ENCODE results near the gene RSPO3.

The RSPO3 gene

GRCh38 chr6:127154509-127154908 is 36.0 kb downstream of the RSPO3 start:
- Histone ChIP-seq H3K9ac (no peak overlapping the region), H4K20me1 (ENCODE audit: insufficient read depth) (no peaks in the 10 kb centered on the region), H3K4me1 (ENCODE audit: low read depth, poor library complexity, severe bottlenecking) (no peaks in the 10 kb centered on the region), H3K79me2 (ENCODE audit: insufficient read depth, low read depth) (no peaks in the 10 kb centered on the region), H2AFZ (ENCODE audit: low read depth) (no peak overlapping the region), H3K36me3 (ENCODE audit: insufficient read depth) (no peaks in the 10 kb centered on the region), H3K27me3 (ENCODE audit: insufficient read depth, low read depth) (no peaks in the 10 kb centered on the region), H3K4me3 (IDR thresholded peaks at IDR 0.05; ENCODE audit: insufficient read depth, low read depth, low read length) (no peak overlapping the region), H3K27ac (no peak overlapping the region), H3K4me2 (no peak overlapping the region)
- TF ChIP-seq CTCF (conservative IDR thresholded peaks at IDR 0.05; ENCODE audit: low read depth, low read length), result no peak

- H3K4me3 ChIP-seq (IDR thresholded peaks at IDR 0.05; ENCODE audit: insufficient read depth, low read depth, low read length), result no peak overlapping the region
These were observed 42.0 kb downstream of the RSPO3 start for GRCh38 chr6:127160484-127160883.

GRCh38 chr6:127162836-127163235 is 44.4 kb downstream of the RSPO3 start:
- H3K4me3 ChIP-seq (IDR thresholded peaks at IDR 0.05; ENCODE audit: insufficient read depth, low read depth, low read length), result no peak overlapping the region
- TF ChIP-seq CTCF (conservative IDR thresholded peaks at IDR 0.05; ENCODE audit: low read depth, low read length), result no peak

More at GRCh38 chr6:127160484-127160883, 42.0 kb downstream of the RSPO3 start:
- Histone ChIP-seq H3K4me2 (no peak overlapping the region), H3K9ac (no peak overlapping the region), H3K36me3 (ENCODE audit: insufficient read depth) (no peaks in the 10 kb centered on the region), H2AFZ (ENCODE audit: low read depth) (no peak overlapping the region), H4K20me1 (ENCODE audit: insufficient read depth) (no peaks in the 10 kb centered on the region), H3K27me3 (ENCODE audit: insufficient read depth, low read depth) (no peaks in the 10 kb centered on the region), H3K79me2 (ENCODE audit: insufficient read depth, low read depth) (no peaks in the 10 kb centered on the region), H3K27ac (no peak overlapping the region), H3K4me1 (ENCODE audit: low read depth, poor library complexity, severe bottlenecking) (no peaks in the 10 kb centered on the region)
- TF ChIP-seq CTCF (conservative IDR thresholded peaks at IDR 0.05; ENCODE audit: low read depth, low read length), result no peak

GRCh38 chr6:127164036-127164435 is 45.6 kb downstream of the RSPO3 start:
- no peaks in the 10 kb centered on the region for H3K79me2 ChIP-seq (ENCODE audit: insufficient read depth, low read depth)
- no peak for TF ChIP-seq CTCF (conservative IDR thresholded peaks at IDR 0.05; ENCODE audit: low read depth, low read length)
- no peak overlapping the region for H3K27ac ChIP-seq
- no peaks in the 10 kb centered on the region for H3K27me3 ChIP-seq (ENCODE audit: insufficient read depth, low read depth)
- no peaks in the 10 kb centered on the region for H3K4me1 ChIP-seq (ENCODE audit: low read depth, poor library complexity, severe bottlenecking)
- H4K20me1 ChIP-seq (ENCODE audit: insufficient read depth), result no peaks in the 10 kb centered on the region
- no peak overlapping the region for H3K4me2 ChIP-seq
- H3K9ac ChIP-seq, result no peak overlapping the region
- no peak overlapping the region for H3K4me3 ChIP-seq (IDR thresholded peaks at IDR 0.05; ENCODE audit: insufficient read depth, low read depth, low read length)
- no peak overlapping the region for H2AFZ ChIP-seq (ENCODE audit: low read depth)
- no peaks in the 10 kb centered on the region for H3K36me3 ChIP-seq (ENCODE audit: insufficient read depth)

More at GRCh38 chr6:127162836-127163235, 44.4 kb downstream of the RSPO3 start:
- H3K9ac ChIP-seq, result no peak overlapping the region
- H3K36me3 ChIP-seq (ENCODE audit: insufficient read depth), result no peaks in the 10 kb centered on the region
- no peaks in the 10 kb centered on the region for H3K79me2 ChIP-seq (ENCODE audit: insufficient read depth, low read depth)
- no peaks in the 10 kb centered on the region for H3K4me1 ChIP-seq (ENCODE audit: low read depth, poor library complexity, severe bottlenecking)
- no peaks in the 10 kb centered on the region for H4K20me1 ChIP-seq (ENCODE audit: insufficient read depth)
- H2AFZ ChIP-seq (ENCODE audit: low read depth), result no peak overlapping the region
- H3K27ac ChIP-seq, result no peak overlapping the region
- no peaks in the 10 kb centered on the region for H3K27me3 ChIP-seq (ENCODE audit: insufficient read depth, low read depth)
- H3K4me2 ChIP-seq, result no peak overlapping the region
